HAP-1 (cell line): Measurements from ENCODE around the gene CSF3.
"Not testable (repeated sequence)": the region's sequence is repeated elsewhere in the genome, so short reads cannot be mapped to it uniquely, and the experiment has no call there.

Experiments
- DNase-seq, 2 experiments: peaks; one replicate each; pipeline ENCODE4 v3.0.0-alpha.2; 2016 to 2020; ENCODE audit warnings: low spot score in 2 of 2
- H3K27me3 ChIP-seq: fragments of 250-450 bp; sonication (Bioruptor Pico); 2 replicates; pipeline ENCODE4 v1.5.1; 2020; ENCODE audit warnings: low read depth, mild to moderate bottlenecking, moderate library complexity
- H3K36me3 ChIP-seq: fragments of 250-450 bp; sonication (Bioruptor Pico); replicated peaks from 2 replicates; pipeline ENCODE4 v1.5.1; 2020; ENCODE audit warnings: mild to moderate bottlenecking
- H3K4me1 ChIP-seq: fragments of 250-450 bp; sonication (Bioruptor Pico); 2 replicates; pipeline ENCODE4 v1.5.1; 2020; ENCODE audit warnings: mild to moderate bottlenecking
- H3K4me3 ChIP-seq: fragments of 250-450 bp; sonication (Bioruptor Pico); 2 replicates; pipeline ENCODE4 v1.5.1; 2020; ENCODE audit warnings: mild to moderate bottlenecking, moderate library complexity
- H3K9me3 ChIP-seq: fragments of 250-450 bp; sonication (Bioruptor Pico); 2 replicates; pipeline ENCODE4 v1.5.1; 2020; ENCODE audit warnings: mild to moderate bottlenecking, moderate library complexity
- in situ Hi-C: fragments of 300-500 bp; cut with MboI; formaldehyde crosslinking; loops from 3 replicates; pipeline ENCODE4 v1.14.3; 2020; ENCODE audit warnings: low sequenced_read_pairs, inconsistent platforms, mixed read lengths

The CSF3 gene

GRCh38 chr17:39981207-39981741 is 34.0 kb upstream of the CSF3 start:
- in situ Hi-C loops = no loop called here
- Histone ChIP-seq H3K36me3 (peaks cover 31% of the 10 kb centered on the region), H3K9me3 (no peaks in the 10 kb centered on the region), H3K4me3 (peak overlapping the region; percentile 94), H3K4me1 (peaks cover 16% of the 10 kb centered on the region), H3K27me3 (peaks cover 3% of the 10 kb centered on the region; the same call in 1 of the 2 replicates)
- no peak for DNase-seq

GRCh38 chr17:39981766-39982375 is 33.4 kb upstream of the CSF3 start:
- in situ Hi-C loops = no loop called here
- H3K9me3 ChIP-seq = no peaks in the 10 kb centered on the region
- peaks cover 37% of the 10 kb centered on the region for H3K36me3 ChIP-seq

GRCh38 chr17:39988206-39988810 is 26.9 kb upstream of the CSF3 start:
- no peaks in the 10 kb centered on the region for H3K9me3 ChIP-seq
- H3K4me1 ChIP-seq = no peaks in the 10 kb centered on the region
- H3K4me3 ChIP-seq = no peak overlapping the region
- in situ Hi-C loops = no loop called here
- DNase-seq = no peak
- H3K36me3 ChIP-seq = peaks cover 95% of the 10 kb centered on the region
- no peaks in the 10 kb centered on the region for H3K27me3 ChIP-seq

More at GRCh38 chr17:39981766-39982375, 33.4 kb upstream of the CSF3 start:
- H3K27me3 ChIP-seq = peaks cover under 1% of the 10 kb centered on the region; the same call in 1 of the 2 replicates
- DNase-seq = no peak
- H3K4me1 ChIP-seq = peaks cover 16% of the 10 kb centered on the region
- peak overlapping the region; percentile 94 for H3K4me3 ChIP-seq

- no peak for DNase-seq
- Histone ChIP-seq H3K36me3 (peaks cover 82% of the 10 kb centered on the region), H3K4me1 (no peaks in the 10 kb centered on the region), H3K4me3 (no peak overlapping the region), H3K27me3 (no peaks in the 10 kb centered on the region), H3K9me3 (no peaks in the 10 kb centered on the region)
- in situ Hi-C loops = no loop called here
Measured at GRCh38 chr17:39994448-39994847, 20.8 kb upstream of the CSF3 start.

GRCh38 chr17:39995438-39995837 is 19.8 kb upstream of the CSF3 start:
- H3K36me3 ChIP-seq = peaks cover 72% of the 10 kb centered on the region
- no peaks in the 10 kb centered on the region for H3K27me3 ChIP-seq
- no peak overlapping the region for H3K4me3 ChIP-seq
- in situ Hi-C loops = no loop called here
- H3K9me3 ChIP-seq = no peaks in the 10 kb centered on the region
- DNase-seq = no peak
- H3K4me1 ChIP-seq = no peaks in the 10 kb centered on the region

- Histone ChIP-seq H3K4me3 (no peak overlapping the region), H3K27me3 (no peaks in the 10 kb centered on the region), H3K4me1 (no peaks in the 10 kb centered on the region), H3K36me3 (peaks cover 65% of the 10 kb centered on the region), H3K9me3 (no peaks in the 10 kb centered on the region)
- in situ Hi-C loops = no loop called here
- no peak for DNase-seq
Measured at GRCh38 chr17:39996162-39996561, 19.1 kb upstream of the CSF3 start.

- Histone ChIP-seq H3K4me3 (no peak overlapping the region), H3K4me1 (no peaks in the 10 kb centered on the region), H3K9me3 (no peaks in the 10 kb centered on the region), H3K27me3 (no peaks in the 10 kb centered on the region), H3K36me3 (peaks cover 58% of the 10 kb centered on the region)
- in situ Hi-C loops = no loop called here
- no peak for DNase-seq
Measured at GRCh38 chr17:39996800-39997199, 18.4 kb upstream of the CSF3 start.

- Histone ChIP-seq H3K4me1 (no peaks in the 10 kb centered on the region), H3K27me3 (no peaks in the 10 kb centered on the region), H3K9me3 (no peaks in the 10 kb centered on the region), H3K36me3 (peaks cover 51% of the 10 kb centered on the region), H3K4me3 (no peak overlapping the region)
- no peak for DNase-seq
- in situ Hi-C loops = no loop called here
Measured at GRCh38 chr17:39997543-39997942, 17.7 kb upstream of the CSF3 start.

GRCh38 chr17:39999067-39999466 is 16.2 kb upstream of the CSF3 start:
- H3K4me1 ChIP-seq = no peaks in the 10 kb centered on the region
- DNase-seq = no peak
- no peak overlapping the region for H3K4me3 ChIP-seq
- H3K27me3 ChIP-seq = no peaks in the 10 kb centered on the region
- peaks cover 36% of the 10 kb centered on the region for H3K36me3 ChIP-seq
- in situ Hi-C loops = no loop called here
- no peaks in the 10 kb centered on the region for H3K9me3 ChIP-seq

GRCh38 chr17:40000161-40000560 is 15.1 kb upstream of the CSF3 start:
- no peak for DNase-seq
- no peaks in the 10 kb centered on the region for H3K4me1 ChIP-seq
- H3K36me3 ChIP-seq = peaks cover 25% of the 10 kb centered on the region
- H3K4me3 ChIP-seq = no peak overlapping the region
- in situ Hi-C loops = no loop called here
- no peaks in the 10 kb centered on the region for H3K27me3 ChIP-seq
- no peaks in the 10 kb centered on the region for H3K9me3 ChIP-seq

- H3K4me3 ChIP-seq, H3K9me3 ChIP-seq, H3K4me1 ChIP-seq, DNase-seq, H3K27me3 ChIP-seq, in situ Hi-C loops: not testable (repeated sequence)
- peaks cover 13% of the 10 kb centered on the region for H3K36me3 ChIP-seq
Measured at GRCh38 chr17:40001335-40001734, 13.9 kb upstream of the CSF3 start.

- H3K36me3 ChIP-seq = no peaks in the 10 kb centered on the region
- in situ Hi-C loops = no loop called here
- no peaks in the 10 kb centered on the region for H3K9me3 ChIP-seq
- DNase-seq = no peak
- no peak overlapping the region for H3K4me3 ChIP-seq
- no peaks in the 10 kb centered on the region for H3K27me3 ChIP-seq
- H3K4me1 ChIP-seq = no peaks in the 10 kb centered on the region
Measured at GRCh38 chr17:40004072-40004471, 11.2 kb upstream of the CSF3 start.

GRCh38 chr17:40004712-40005111 is 10.5 kb upstream of the CSF3 start:
- no peak for DNase-seq
- in situ Hi-C loops = no loop called here
- no peaks in the 10 kb centered on the region for H3K4me1 ChIP-seq
- no peaks in the 10 kb centered on the region for H3K27me3 ChIP-seq
- no peak overlapping the region for H3K4me3 ChIP-seq
- no peaks in the 10 kb centered on the region for H3K9me3 ChIP-seq
- H3K36me3 ChIP-seq = no peaks in the 10 kb centered on the region

GRCh38 chr17:40005520-40005919 is 9.7 kb upstream of the CSF3 start:
- H3K36me3 ChIP-seq = no peaks in the 10 kb centered on the region

More at GRCh38 chr17:40005520-40005919, 9.7 kb upstream of the CSF3 start:
- H3K4me3 ChIP-seq = no peak overlapping the region
- H3K9me3 ChIP-seq = no peaks in the 10 kb centered on the region
- no peak for DNase-seq
- no peaks in the 10 kb centered on the region for H3K4me1 ChIP-seq
- no peaks in the 10 kb centered on the region for H3K27me3 ChIP-seq
- in situ Hi-C loops = no loop called here
